ENCODE measurements around the gene TMEM17.
"Not testable (repeated sequence)": the region's sequence is repeated elsewhere in the genome, so short reads cannot be mapped to it uniquely, and the experiment has no call there.

The TMEM17 gene

DNA sequence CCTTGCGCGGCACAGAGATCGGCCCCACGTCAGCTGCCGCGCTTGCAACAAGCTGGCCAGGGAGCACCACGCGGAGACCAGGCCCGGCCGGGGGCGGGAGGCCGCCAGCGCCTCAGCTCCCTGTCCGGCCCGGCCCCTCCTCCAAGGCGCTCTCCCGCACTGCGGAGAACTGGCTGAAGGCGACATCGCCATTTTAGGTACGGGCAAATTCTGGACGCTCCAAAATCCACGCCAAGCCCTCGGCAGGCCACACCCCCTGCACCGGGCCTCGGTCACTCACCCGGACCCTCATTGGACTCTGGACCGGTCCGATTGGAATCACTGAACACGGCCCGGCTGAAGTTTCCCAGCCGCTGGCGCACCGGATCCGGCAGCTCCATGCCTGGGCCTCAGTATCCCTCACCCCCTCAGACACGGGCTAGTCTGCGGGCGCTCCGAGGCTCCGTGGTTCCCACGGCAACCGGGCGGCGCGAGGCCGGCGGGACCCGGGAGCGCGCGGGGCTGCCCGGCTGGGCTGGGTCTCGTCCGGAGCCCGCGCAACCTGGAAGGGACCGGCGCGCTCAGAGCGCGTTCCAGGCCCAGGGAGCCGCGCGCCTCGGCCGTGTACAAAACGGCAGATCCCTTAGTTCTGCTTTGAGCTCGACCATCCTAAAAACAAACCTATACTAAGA, at the start of gene TMEM17:
TSS of gene TMEM17 (minus strand) at position 446 of the 671 bp plus-strand sequence. CDS start at position 380, 66 bp downstream.
- no peak for DNase-seq (ENCODE audit: low read depth in 1 of 2, low spot score in 1 of 2)

DNA sequence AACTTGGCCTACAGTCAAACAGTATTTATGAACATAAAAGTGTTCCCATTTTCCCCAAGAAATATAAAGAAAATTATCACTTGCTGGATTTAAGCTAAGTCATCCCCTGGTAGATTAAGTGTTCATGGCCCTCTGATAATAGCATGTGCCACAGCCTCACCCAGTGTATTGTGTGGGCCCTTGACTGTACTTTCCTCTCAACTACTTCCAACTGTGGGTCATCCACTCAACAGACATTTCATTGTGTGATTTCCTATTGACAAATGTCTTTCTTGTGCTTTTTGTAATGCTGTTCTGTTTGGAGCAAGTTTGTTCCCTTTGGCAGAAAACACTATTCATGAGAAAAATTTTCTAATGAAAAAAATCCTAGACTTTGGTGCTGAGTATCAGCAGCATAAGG, 48.4 kb upstream of the TMEM17 start:
- no peak for DNase-seq (ENCODE audit: low read depth in 1 of 2, low spot score in 1 of 2)

- no peak for DNase-seq (ENCODE audit: low read depth in 1 of 2, low spot score in 1 of 2)
These were observed 44.5 kb upstream of the TMEM17 start for GRCh38 chr2:62550461-62550860.

DNA sequence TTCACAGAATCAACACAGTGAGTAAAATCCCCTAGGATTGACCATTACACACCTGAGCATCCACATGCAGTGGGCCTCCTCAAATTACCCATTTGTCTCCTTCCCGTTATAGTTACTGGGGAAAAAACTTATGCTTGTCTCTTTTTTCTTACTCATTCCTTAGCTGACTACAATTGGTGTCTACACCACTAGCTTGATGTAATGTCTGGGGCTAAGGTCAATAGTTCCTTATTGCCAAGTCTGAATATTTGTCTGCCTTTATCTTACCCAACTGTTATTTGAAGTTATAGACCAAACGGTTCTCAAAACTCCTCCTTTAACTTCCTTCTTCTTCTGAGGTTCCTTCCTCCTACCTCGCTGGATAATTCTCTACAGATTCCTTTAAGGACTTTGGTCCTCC, 41.9 kb upstream of the TMEM17 start:
- no peak for DNase-seq (ENCODE audit: low read depth in 1 of 2, low spot score in 1 of 2)

GRCh38 chr2:62545261-62545660, 39.3 kb upstream of the TMEM17 start:
- no peak for DNase-seq (ENCODE audit: low read depth in 1 of 2, low spot score in 1 of 2)

DNA sequence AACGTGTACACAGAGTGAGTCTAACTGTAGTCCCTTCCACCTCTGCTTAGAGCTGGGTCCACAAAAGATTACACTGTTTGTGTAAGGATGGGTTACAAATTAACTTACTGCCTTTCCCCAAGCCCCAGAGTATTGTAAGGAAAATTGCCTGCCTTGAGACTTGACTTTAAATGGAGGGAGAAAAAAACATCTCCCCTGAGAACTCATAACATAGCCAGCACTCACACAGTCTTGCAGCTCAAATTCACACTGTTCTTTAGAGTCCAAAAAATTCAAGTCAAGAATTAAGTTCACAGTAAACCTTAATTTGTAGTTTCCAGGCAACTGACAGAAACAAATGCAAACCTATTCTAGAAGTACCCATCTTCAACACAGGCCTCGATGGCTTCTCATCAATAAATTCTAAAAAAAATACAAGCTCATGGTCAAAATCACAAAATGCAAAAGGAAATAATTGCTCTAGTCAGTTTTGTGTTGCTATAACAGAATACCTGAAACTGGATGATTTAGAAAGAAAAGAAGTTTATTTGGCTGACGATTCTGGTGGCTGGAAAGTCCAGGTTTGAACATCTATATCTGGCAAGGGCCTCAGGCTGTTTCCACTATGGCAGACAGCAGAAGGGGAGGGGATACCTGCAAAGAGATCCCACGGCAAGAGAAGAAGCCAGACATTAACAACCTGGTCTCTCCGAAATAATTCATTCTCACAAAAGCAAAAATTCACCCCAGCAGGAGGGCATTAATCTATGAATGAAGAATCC, 34.6 kb upstream of the TMEM17 start:
- no peak for DNase-seq (ENCODE audit: low read depth in 1 of 2, low spot score in 1 of 2)

- no peak for DNase-seq (ENCODE audit: low read depth in 1 of 2, low spot score in 1 of 2)
These were observed 33.8 kb upstream of the TMEM17 start for GRCh38 chr2:62539606-62540407.

DNA sequence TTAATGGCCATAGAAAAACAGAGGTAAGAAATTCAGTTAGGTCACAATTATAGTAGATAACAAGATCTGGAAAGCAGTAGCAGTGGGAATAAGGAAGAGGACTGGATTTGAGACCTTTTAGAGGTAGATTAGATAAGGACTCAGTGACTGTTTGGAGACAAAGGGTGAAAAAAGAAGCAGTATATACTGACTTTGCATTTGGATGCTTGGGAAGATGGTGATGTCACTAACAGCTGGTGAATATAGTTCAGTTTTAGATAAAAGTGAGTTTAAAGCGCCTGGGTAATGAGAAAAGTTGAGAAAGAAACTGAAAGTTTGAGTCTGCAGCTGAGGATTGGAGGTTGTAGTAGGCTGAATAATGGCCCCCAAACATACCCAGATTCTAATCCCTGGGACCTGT, 32.8 kb upstream of the TMEM17 start:
- DNase-seq (ENCODE audit: low read depth in 1 of 2, low spot score in 1 of 2) = no peak

DNA sequence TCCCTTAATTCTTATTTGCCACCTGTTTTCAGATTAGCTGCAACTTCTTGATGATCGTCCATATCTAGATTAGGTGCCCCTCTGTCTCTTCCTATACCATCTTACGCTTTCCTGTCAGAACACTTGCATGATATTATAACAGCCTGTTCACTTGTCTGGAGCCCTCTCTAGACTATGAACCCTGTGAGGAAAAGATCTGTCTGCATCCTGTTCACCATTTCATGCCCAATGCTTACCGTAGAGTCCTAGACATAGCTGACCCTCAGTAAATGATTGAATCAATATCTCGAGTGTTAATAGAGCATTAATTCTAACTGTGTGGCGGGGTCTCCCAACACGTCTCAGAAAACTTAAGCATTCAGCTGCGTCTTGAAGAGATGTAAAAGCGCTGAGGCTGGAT, 31.8 kb upstream of the TMEM17 start:
- DNase-seq (ENCODE audit: low read depth in 1 of 2, low spot score in 1 of 2) = no peak

DNA sequence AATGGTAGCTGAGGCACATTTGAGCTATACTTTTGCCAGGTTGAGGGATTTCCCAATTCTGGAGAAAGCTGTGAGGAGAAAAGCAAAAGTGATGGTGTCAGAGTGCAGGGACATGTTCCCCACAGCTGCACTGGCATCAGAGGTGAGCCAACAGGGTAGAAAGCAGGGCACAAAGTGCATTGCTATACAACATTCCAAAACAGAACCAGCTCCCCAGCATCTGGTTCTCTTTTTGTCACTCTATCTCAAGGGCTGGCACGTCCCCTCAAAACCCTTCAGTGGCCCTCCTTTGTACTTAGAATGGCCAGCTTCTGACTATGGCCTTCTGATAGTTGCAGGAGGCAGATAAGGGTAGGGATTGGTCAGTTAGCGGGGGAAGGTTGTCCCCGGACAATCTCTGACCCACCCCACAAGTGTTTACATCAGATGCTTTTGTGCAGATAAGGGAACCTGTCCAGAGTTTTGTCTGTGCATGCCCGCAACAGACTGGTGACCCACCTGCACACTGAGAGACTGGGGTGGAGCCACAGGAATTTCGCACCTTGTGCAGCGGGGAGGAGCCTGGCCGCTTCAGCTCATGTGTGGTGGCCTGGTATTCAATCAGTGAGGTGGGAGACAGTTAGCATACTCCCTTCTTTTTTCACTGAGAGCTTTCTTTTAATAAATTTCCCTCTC, 31.0 kb upstream of the TMEM17 start:
- no peak for DNase-seq (ENCODE audit: low read depth in 1 of 2, low spot score in 1 of 2)

- DNase-seq (ENCODE audit: low read depth in 1 of 2, low spot score in 1 of 2) = not testable (repeated sequence)
These were observed 29.5 kb upstream of the TMEM17 start for GRCh38 chr2:62535521-62535920.

DNA sequence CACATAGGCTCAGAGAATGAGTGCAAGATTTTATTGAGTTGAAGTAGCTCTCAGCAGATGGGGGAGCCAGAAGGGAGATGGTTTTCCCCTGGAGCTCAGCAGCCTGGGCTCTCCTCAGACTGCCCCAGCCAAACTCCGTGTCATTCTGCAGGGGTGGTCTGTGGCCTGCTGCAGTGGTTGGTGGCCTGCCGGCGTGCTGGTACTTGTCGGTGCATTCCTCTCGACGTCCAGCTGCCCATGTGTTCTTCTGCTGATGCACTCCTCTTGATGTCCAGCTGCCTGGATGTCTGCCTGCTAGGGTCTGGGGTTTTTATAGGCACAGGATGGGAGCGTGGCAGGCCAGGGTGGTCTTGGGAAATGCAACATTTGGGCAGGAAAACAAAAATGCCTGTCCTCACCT, 25.6 kb upstream of the TMEM17 start:
- no peak for DNase-seq (ENCODE audit: low read depth in 1 of 2, low spot score in 1 of 2)

- no peak for DNase-seq (ENCODE audit: low read depth in 1 of 2, low spot score in 1 of 2)
These were observed 23.8 kb upstream of the TMEM17 start for GRCh38 chr2:62529758-62530157.

GRCh38 chr2:62527478-62528210, 21.6 kb upstream of the TMEM17 start:
- DNase-seq (ENCODE audit: low read depth in 1 of 2, low spot score in 1 of 2) = no peak

DNA sequence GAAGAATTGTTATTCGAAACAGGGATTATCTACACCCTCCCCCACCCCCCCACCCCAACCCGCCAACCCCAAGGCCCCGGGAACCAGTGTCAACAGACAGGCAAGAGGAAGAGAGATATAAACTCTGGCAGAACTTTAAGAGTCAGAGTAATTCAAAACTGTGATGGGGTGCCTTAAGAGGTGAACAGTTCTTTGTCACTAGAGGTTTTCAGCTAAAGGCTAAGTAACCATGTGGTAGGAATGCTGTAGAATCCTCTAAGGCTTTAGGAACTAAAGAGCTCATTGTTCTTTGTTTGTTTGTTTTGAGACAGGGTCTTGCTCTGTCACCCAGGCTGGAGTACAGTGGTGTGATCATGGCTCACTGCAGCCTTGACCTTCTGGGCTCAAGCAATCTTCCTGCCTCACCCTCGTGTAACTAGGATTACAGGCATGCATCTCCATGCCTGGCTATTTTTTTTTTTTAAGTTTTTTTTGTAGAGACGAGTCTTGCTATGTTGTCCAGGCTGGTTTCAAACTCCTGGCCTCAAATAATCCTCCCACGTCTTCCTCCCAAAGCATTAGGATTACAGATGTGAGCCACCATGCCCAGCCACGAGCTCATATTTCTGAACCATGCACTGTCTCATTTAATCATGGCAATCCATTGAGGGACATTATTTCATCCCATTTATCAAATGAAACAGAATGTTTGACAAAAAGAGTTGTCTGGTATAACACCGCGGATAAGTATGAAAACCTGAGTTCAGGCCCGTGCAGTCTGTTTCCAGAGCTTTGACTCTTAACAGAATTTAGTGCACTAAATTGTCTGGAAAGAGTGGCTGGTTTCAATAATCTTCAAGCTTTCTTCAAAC, 20.8 kb upstream of the TMEM17 start:
- DNase-seq (ENCODE audit: low read depth in 1 of 2, low spot score in 1 of 2) = no peak

DNA sequence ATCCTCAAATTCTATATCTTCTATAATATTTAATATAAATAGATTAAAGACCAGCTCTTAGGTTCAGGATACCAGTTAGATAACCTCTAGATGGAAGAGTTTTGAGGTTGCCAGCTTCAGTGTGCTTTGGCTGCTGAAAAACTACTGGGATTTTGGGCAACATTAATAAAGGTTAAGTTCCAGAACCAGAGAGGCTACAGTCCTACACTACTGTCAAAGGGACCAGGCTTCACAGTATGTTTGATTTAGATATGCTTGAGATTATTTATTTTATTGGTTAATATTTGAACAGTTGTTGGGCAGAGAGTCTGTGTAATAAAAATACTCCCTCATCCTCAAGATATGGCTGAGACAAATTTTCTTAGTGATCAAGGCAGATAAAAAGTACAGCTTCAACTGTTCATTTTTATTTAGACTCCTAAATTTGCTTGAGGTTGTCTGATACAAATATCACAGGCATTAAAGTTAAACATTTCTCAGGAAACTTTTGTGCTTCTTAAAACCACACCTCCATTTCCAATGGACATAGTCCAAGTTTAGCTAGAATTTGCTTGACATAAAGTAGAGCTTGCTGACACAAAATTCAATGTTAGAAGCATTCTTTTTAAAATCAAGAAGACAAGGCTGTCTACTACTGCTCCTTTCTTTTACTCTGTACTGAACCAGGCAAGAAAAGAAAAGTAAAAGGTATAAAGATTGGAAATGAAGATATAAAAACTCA, 19.7 kb upstream of the TMEM17 start:
- no peak for DNase-seq (ENCODE audit: low read depth in 1 of 2, low spot score in 1 of 2)

- DNase-seq (ENCODE audit: low read depth in 1 of 2, low spot score in 1 of 2) = no peak
These were observed 18.4 kb upstream of the TMEM17 start for GRCh38 chr2:62524293-62524941.

DNA sequence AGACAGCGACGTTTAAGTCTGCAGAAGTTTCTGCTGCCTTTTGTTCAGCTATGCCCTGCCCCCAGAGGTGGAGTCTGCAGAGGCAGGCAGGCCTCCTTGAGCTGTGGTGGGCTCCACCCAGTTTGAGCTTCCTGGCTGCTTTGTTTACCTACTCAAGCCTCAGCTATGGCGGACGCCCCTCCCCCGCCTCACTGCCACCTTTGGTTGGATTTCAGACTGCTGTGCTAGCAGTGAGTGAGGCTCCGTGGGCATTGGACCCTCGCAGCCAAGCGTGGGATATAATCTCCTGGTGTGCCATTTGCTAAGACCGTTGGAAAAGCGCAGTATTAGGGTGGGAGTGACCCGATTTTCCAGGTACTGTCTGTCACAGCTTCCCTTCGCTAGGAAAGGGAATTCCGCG, 15.1 kb upstream of the TMEM17 start:
- DNase-seq (ENCODE audit: low read depth in 1 of 2, low spot score in 1 of 2) = not testable (repeated sequence)

GRCh38 chr2:62512384-62512783, 6.4 kb upstream of the TMEM17 start:
- DNase-seq (ENCODE audit: low read depth in 1 of 2, low spot score in 1 of 2) = no peak

All from activated CD4-positive, alpha-beta T cell treated with anti-CD3 and anti-CD28 coated beads, Interleukin-2, amount 50 U/mL, for 24 hours (primary cell).